ENCODE measurements around the gene MYL1.

The MYL1 gene

DNA sequence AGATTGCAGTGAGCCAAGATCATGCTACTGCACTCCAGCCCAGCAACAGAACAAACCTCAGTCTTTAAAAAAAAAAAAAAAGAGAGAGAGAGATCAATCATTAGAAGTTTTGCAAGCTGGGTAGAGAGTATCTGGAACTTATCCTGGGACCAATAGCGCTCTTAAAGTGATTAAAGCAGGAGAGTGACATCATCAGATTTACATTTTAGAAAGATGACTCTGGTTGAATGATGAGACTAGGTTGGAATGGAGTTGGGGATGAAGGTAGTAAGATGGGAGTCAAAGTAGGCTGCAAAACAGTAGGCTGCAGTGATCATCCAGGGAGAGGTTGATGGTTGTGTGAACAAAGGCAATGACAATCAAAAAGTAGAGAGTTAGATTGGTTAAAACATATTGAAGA is 37.8 kb downstream of the MYL1 start:
- no peak for FAIRE-seq
- no peak for TF ChIP-seq SPI1 (IDR thresholded peaks at IDR 0.05; ENCODE audit: low read depth, low read length)
- no peak for TF ChIP-seq TAF1 (IDR thresholded peaks at IDR 0.05; ENCODE audit: low read depth, low read length)
- no peak for TF ChIP-seq POU2F2 (IDR thresholded peaks at IDR 0.05; ENCODE audit: low read depth, low read length)
- no peak for TF ChIP-seq POLR2AphosphoS5 (IDR thresholded peaks at IDR 0.05; ENCODE audit: low read depth, low read length)
- DNase-seq (ENCODE audit: insufficient read length, low spot score) = no peak

DNA sequence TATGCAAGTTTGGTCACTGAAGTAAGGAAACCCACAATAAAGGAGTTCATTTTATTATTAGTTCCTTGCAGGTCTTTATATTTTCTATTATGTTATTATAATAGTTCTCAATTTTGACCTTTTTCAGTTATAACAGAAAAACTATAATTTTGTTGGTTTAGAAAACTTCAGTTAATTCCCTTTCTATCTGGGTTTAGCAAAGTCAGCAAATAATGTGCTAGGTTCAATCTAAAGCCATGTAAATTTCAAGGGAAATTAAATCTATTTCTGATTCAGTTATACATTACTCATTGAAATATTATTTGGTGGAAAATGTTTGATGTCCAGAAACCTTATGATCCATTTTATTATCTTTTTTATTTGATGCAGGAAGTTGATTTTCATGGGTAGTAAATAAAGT is 43.7 kb downstream of the MYL1 start:
- FAIRE-seq (no peak), DNase-seq (ENCODE audit: insufficient read length, low spot score) (no peak)
- TF ChIP-seq POLR2A (IDR thresholded peaks at IDR 0.05; ENCODE audit: low read depth, low read length) (no peak), POU2F2 (IDR thresholded peaks at IDR 0.05; ENCODE audit: low read depth, low read length) (no peak), PAX5 (IDR thresholded peaks at IDR 0.05; ENCODE audit: insufficient read depth, low read length, severe bottlenecking) (no peak), SPI1 (IDR thresholded peaks at IDR 0.05; ENCODE audit: low read depth, low read length) (no peak), TAF1 (IDR thresholded peaks at IDR 0.05; ENCODE audit: low read depth, low read length) (no peak), POLR2AphosphoS5 (IDR thresholded peaks at IDR 0.05; ENCODE audit: low read depth, low read length) (no peak)

DNA sequence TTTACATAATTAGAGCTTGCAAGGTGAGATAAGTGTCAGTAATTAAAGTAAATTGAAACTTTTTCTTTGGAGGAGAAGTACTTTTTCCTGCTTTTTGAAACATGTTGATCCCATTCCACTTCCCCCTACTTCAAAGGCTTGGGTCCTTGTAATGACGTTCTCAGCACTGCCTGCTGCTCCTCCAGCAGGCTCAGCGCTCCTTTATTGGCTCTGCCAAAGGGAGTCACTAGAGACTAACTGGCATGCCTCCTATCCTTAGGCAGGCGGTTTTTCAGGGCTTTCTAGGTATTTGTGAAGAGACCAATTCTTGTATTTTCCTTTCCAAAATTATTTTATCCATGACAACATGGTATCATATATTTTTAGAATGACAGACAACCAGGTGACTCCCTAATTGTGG is 45.8 kb downstream of the MYL1 start:
- FAIRE-seq (no peak), DNase-seq (ENCODE audit: insufficient read length, low spot score) (no peak)
- no peak for TF ChIP-seq SPI1 (IDR thresholded peaks at IDR 0.05; ENCODE audit: low read depth, low read length)
- no peak for TF ChIP-seq POU2F2 (IDR thresholded peaks at IDR 0.05; ENCODE audit: low read depth, low read length)
- TF ChIP-seq PAX5 (IDR thresholded peaks at IDR 0.05; ENCODE audit: insufficient read depth, low read length, severe bottlenecking) = no peak
- no peak for TF ChIP-seq TAF1 (IDR thresholded peaks at IDR 0.05; ENCODE audit: low read depth, low read length)

DNA sequence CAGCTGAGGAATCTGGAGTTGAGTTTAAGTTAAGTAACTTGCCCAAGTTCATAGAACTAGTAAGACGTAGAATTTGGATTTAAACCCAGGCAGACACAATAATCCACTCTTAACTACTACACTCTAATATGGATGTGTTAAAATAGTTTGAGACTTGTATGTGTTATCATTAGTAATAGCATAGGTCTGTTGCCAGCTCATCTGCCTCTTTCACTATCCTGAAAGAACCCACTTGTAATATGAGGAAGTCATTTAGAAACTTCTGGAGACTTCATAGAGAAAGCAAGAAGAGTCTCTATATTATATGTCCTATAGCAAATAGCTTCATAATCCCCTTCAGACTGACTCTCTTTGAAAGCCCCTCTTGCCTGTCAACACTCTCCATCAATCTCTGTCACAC is 46.7 kb downstream of the MYL1 start:
- DNase-seq (ENCODE audit: insufficient read length, low spot score) (no peak), FAIRE-seq (no peak)
- no peak for TF ChIP-seq POU2F2 (IDR thresholded peaks at IDR 0.05; ENCODE audit: low read depth, low read length)
- no peak for TF ChIP-seq TAF1 (IDR thresholded peaks at IDR 0.05; ENCODE audit: low read depth, low read length)

DNA sequence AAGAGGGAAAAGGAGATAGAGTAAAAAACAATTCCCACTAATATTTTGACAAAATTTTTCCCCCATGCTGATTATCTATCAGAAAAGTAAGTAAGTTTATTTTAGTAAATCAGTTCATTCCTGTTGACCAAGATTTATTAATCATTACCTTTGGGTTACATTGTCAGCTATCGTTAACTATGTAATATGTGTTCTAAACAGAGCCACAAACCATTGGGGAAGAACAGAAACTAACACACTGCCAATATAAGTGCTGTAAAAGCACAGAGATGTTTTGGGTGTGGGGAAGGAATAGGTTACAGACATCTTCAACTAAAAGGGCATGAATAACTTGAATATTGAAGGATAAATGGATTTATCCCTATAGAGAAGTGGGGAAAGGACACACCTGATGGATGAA is 47.3 kb downstream of the MYL1 start:
- TF ChIP-seq POLR2AphosphoS5 (IDR thresholded peaks at IDR 0.05; ENCODE audit: low read depth, low read length) (no peak), POLR2A (IDR thresholded peaks at IDR 0.05; ENCODE audit: low read depth, low read length) (no peak), PAX5 (IDR thresholded peaks at IDR 0.05; ENCODE audit: insufficient read depth, low read length, severe bottlenecking) (no peak), TAF1 (IDR thresholded peaks at IDR 0.05; ENCODE audit: low read depth, low read length) (no peak), SPI1 (IDR thresholded peaks at IDR 0.05; ENCODE audit: low read depth, low read length) (no peak), POU2F2 (IDR thresholded peaks at IDR 0.05; ENCODE audit: low read depth, low read length) (no peak)
- DNase-seq (ENCODE audit: insufficient read length, low spot score) (no peak), FAIRE-seq (no peak)

DNA sequence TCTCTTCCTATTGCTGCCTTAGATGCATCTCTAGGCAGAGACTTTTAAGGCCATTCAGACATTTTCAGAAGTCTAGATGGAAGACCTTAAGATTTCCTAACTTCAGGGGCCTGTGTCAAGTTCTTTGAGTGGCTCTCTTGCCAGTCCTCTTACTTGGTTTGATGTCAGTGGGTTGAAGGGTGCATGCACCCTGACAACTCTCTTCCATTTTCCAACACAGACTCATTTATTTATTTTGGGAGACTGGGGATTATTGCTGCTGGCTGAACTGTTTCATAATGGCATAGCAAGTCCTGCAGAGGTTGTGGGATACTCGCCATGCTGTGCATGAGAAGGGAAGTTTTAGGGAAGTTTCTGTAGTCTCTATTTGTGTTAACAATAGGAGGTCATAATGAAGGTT is 50.7 kb downstream of the MYL1 start:
- DNase-seq (ENCODE audit: insufficient read length, low spot score) (no peak), FAIRE-seq (no peak)
- TF ChIP-seq POLR2A (IDR thresholded peaks at IDR 0.05; ENCODE audit: low read depth, low read length) (no peak), SPI1 (IDR thresholded peaks at IDR 0.05; ENCODE audit: low read depth, low read length) (no peak)

DNA sequence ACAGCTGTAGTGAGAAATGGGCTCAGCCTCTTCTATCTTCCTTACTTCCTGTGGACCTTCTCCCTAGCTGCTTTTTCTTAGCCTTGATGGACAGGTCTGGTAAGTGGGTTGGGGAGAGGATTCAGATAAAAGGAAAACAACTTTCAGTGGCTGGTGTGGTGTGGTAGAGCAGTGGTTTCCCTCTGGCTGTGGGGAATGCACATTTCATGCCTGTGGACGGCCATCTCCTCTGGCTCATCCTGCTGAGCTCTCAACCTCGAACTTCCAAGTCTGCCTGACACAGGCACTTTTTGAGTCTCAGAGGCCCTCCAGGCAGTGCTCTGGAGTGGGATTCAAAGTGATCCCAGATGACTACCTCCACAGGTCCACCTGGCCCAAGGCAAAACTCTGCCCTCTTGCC is 51.1 kb downstream of the MYL1 start:
- FAIRE-seq (no peak), DNase-seq (ENCODE audit: insufficient read length, low spot score) (no peak)
- TF ChIP-seq SPI1 (IDR thresholded peaks at IDR 0.05; ENCODE audit: low read depth, low read length) (no peak), TAF1 (IDR thresholded peaks at IDR 0.05; ENCODE audit: low read depth, low read length) (no peak), POLR2A (IDR thresholded peaks at IDR 0.05; ENCODE audit: low read depth, low read length) (no peak)

DNA sequence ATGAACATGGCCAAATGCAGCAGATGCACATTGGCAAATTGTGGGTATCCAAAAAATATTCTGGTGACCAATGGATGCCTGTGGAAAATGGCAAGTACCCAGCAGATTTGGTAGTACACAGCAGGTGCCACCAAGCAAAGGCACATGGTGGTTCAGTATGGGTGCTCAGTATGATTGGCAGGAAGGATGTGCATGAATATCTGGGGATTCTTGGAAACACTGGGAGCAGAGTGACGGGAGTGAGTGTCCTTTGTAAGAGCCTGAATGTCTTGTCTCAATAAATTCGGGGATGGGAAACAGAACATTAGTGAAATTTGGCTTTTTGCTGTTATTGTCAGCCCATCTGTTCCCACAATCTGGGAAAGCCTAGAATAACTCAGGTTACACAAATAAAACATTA is 52.9 kb downstream of the MYL1 start:
- no peak for DNase-seq (ENCODE audit: insufficient read length, low spot score)
- FAIRE-seq = no peak
- no peak for TF ChIP-seq POLR2A (IDR thresholded peaks at IDR 0.05; ENCODE audit: low read depth, low read length)
- no peak for TF ChIP-seq PAX5 (IDR thresholded peaks at IDR 0.05; ENCODE audit: insufficient read depth, low read length, severe bottlenecking)
- no peak for TF ChIP-seq SPI1 (IDR thresholded peaks at IDR 0.05; ENCODE audit: low read depth, low read length)
- TF ChIP-seq POLR2AphosphoS5 (IDR thresholded peaks at IDR 0.05; ENCODE audit: low read depth, low read length) = no peak
- no peak for TF ChIP-seq TAF1 (IDR thresholded peaks at IDR 0.05; ENCODE audit: low read depth, low read length)
- TF ChIP-seq POU2F2 (IDR thresholded peaks at IDR 0.05; ENCODE audit: low read depth, low read length) = no peak

DNA sequence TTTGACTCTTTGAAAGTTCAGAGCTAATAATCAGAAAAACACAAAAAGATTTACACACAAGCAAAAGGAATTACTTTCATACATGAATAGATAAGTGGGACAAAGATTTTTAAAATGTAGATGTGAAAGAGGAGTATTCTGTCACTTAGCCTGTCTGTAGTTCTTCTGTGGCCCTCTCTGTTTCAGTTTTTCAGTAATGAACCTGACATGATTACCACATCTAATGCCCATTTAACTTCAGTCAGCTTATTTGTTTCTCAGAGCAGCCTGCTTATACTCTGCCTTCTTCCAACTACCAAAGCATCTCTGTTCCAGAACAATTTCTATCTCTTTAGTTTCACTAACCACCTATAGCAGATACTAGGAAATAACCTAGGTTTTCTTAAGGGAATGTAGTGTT is 55.3 kb downstream of the MYL1 start:
- FAIRE-seq = no peak
- DNase-seq (ENCODE audit: insufficient read length, low spot score) = no peak
- TF ChIP-seq POU2F2 (IDR thresholded peaks at IDR 0.05; ENCODE audit: low read depth, low read length) = no peak
- TF ChIP-seq SPI1 (IDR thresholded peaks at IDR 0.05; ENCODE audit: low read depth, low read length) = no peak
- TF ChIP-seq POLR2A (IDR thresholded peaks at IDR 0.05; ENCODE audit: low read depth, low read length) = no peak
- TF ChIP-seq POLR2AphosphoS5 (IDR thresholded peaks at IDR 0.05; ENCODE audit: low read depth, low read length) = no peak
- no peak for TF ChIP-seq PAX5 (IDR thresholded peaks at IDR 0.05; ENCODE audit: insufficient read depth, low read length, severe bottlenecking)

DNA sequence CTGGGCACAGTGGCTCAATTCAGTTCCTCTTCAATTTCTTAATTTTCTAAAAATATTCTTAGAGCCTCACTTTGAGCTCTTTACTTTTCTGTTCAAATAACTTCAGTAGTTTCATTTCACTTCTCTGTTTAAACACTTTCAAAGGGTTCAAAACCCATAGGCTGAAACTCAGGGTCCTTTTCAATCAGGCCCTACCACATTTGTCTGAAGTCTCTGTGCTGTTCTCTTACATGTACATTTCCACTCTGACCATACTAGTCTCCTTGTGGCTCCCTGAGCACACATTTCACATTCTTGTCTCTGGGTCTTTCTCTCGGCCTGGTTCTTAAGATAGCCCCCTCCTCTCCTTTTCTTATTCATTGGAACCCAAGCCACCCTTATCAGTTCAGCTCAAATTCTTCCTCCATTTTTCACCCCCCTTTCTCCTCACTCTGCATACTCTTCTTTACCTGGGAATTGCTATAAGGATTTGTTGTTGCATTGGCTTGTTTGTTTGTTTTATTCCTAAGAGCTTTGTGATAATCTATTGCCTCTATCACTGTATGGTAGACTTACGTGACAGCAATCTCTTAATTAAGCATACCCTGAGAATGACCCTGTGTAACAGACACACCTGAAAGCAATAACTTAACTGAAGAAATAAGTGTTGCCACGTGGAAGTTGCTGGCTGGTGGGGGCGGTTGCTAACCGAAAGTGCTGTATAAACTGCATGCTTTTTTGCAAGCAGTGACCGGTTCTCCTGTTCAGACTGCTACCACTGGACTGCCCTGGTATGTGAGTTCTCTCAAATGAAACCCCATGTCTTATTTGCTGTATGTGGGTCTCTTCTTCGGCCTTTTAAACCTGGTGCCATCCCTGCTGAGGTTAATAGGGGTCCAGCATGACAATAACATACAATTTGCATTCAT is 62.0 kb downstream of the MYL1 start:
- TF ChIP-seq SPI1 (IDR thresholded peaks at IDR 0.05; ENCODE audit: low read depth, low read length) (no peak), POU2F2 (IDR thresholded peaks at IDR 0.05; ENCODE audit: low read depth, low read length) (no peak)
- FAIRE-seq = no peak

DNA sequence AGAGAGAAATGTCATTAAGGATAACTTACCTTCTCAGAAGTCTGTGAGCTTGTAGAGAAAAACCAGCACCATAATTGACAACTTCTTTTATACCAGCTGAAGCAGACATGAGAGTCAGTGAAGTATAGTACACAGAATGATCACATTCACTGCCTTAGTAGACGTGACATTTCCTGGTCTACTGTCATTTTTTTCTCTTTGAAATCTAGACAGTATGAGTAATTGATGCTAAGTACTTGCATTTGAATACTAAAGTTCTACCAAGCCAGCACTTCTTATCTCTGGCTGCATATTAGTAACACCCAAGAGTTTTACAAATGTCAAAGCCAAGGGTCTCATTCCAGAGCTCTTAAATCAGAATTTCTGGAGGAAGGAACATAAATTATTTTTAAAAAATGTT is 64.4 kb downstream of the MYL1 start:
- DNase-seq (ENCODE audit: insufficient read length, low spot score) (no peak), FAIRE-seq (no peak)
- TF ChIP-seq TAF1 (IDR thresholded peaks at IDR 0.05; ENCODE audit: low read depth, low read length) (no peak), SPI1 (IDR thresholded peaks at IDR 0.05; ENCODE audit: low read depth, low read length) (no peak), POLR2A (IDR thresholded peaks at IDR 0.05; ENCODE audit: low read depth, low read length) (no peak), PAX5 (IDR thresholded peaks at IDR 0.05; ENCODE audit: insufficient read depth, low read length, severe bottlenecking) (no peak)

More for the DNA sequence above, 62.0 kb downstream of the MYL1 start:
- DNase-seq (ENCODE audit: insufficient read length, low spot score) = no peak
